Measurements from ENCODE around the gene SRSF1. TPM values are rescaled to one million over a fixed set of nuclear protein-coding genes. Genes with fewer than 3 reads are reported as not detected.

SRSF1 gene
- total RNA-seq, 1 experiment from 2014 or later, result 462 TPM

DNA sequence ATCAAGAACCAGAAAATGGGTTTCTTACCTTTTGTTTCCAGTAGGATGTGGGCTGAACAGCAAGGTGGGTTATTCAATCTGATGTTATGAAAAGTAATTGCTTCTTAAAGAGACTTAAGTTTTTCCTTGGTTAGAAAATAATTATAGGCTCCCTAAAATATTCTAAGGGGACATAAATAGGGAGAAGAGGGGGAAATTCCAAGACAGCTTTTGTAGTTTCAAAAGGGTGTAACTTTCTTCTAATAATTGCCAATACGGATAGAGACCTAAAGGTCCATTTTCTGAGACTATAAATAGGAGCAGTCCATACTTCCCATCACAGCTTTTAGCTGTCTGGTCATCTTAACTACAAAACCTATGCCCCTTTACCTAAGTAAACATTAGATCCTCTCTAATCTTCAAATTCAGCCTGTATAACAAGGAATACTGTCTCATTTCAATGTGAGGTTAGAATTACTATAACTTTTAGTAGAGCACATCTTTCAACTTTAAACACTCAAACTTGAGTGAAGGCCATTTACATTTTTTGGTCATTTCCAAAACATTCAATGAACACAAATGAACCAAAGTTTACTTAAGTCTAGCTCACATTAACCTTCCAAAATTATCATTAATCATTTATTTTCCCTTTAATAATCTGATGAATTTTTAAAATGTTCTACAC is 5.5 kb downstream of the SRSF1 start:
- Histone ChIP-seq H3K23me2 (ENCODE audit: insufficient read length, low read depth, low read length, poor library complexity, severe bottlenecking) (peaks cover 3% of the 10 kb centered on the region), H3K9ac (ENCODE audit: extremely low read depth, insufficient read length, low read length) (no peak overlapping the region), H3K14ac (ENCODE audit: insufficient read depth, low read length) (no peak overlapping the region), H2BK15ac (ENCODE audit: low read depth, low read length) (no peak overlapping the region), H3K27me3 (ENCODE audit: insufficient read depth, low read length) (no peaks in the 10 kb centered on the region), H2BK120ac (ENCODE audit: low read depth, low read length, poor library complexity, severe bottlenecking) (no peak overlapping the region), H3K9me3 (ENCODE audit: control insufficient read depth, low read depth, low read length) (no peaks in the 10 kb centered on the region), H4K5ac (ENCODE audit: insufficient read length, low read depth, low read length) (no peak overlapping the region), H2BK5ac (ENCODE audit: insufficient read length, low read length) (no peak overlapping the region), H3T11ph (ENCODE audit: low read length) (no peak overlapping the region), H3K79me2 (ENCODE audit: insufficient read depth, low read length) (peaks cover 21% of the 10 kb centered on the region), H3K18ac (ENCODE audit: insufficient read length, low read depth, low read length) (no peak overlapping the region), H3K27ac (ENCODE audit: insufficient read length, low read depth, low read length) (no peak overlapping the region), H2BK20ac (ENCODE audit: low read depth, low read length, poor library complexity, severe bottlenecking) (no peak overlapping the region), H2AFZ (ENCODE audit: low read length) (no peak overlapping the region), H3K4me2 (ENCODE audit: insufficient read depth, insufficient read length, low read length) (no peak overlapping the region), H2BK12ac (ENCODE audit: insufficient read length, low read depth, low read length) (no peak overlapping the region), H3K79me1 (ENCODE audit: insufficient read depth, low read depth, low read length, poor library complexity, severe bottlenecking) (no peaks in the 10 kb centered on the region), H3K4me1 (ENCODE audit: insufficient read depth, low read length) (peaks cover 3% of the 10 kb centered on the region; the same call in 1 of the 2 replicates), H4K8ac (replicated peaks; ENCODE audit: insufficient read length, low read depth, low read length) (no peak overlapping the region), H3K56ac (ENCODE audit: insufficient read length, low read depth, low read length) (no peak overlapping the region), H3K23ac (ENCODE audit: insufficient read length, low read depth, low read length) (no peak overlapping the region), H4K91ac (ENCODE audit: insufficient read length, low read depth, low read length) (no peak overlapping the region), H4K20me1 (ENCODE audit: control insufficient read depth, insufficient read depth, insufficient read length) (no peaks in the 10 kb centered on the region), H2AK5ac (ENCODE audit: insufficient read length, low read length) (no peak overlapping the region), H3K4ac (ENCODE audit: low read depth, low read length) (no peak overlapping the region)
- no peak overlapping the region for H3K4me3 Mint-ChIP-seq
- H3K9me3 Mint-ChIP-seq, result peaks cover 1% of the 10 kb centered on the region in 2 experiments; a peak in 2 of 5 replicates
- no peaks in the 10 kb centered on the region; the same call in 1 of the 2 replicates for H3K27me3 Mint-ChIP-seq (ENCODE audit: low read depth)
- H3K36me3 Mint-ChIP-seq (ENCODE audit: insufficient read depth in 1 of 3, low read depth in 3 of 3), result peaks cover 42 to 88% (median 70%) of the 10 kb centered on the region in 3 experiments
- WGBS (ENCODE audit: extremely low coverage, insufficient read length, low lambda C conversion rate), result no CpG with 5 or more reads among the region's 1 CpG
- TF ChIP-seq, protein P1, sequence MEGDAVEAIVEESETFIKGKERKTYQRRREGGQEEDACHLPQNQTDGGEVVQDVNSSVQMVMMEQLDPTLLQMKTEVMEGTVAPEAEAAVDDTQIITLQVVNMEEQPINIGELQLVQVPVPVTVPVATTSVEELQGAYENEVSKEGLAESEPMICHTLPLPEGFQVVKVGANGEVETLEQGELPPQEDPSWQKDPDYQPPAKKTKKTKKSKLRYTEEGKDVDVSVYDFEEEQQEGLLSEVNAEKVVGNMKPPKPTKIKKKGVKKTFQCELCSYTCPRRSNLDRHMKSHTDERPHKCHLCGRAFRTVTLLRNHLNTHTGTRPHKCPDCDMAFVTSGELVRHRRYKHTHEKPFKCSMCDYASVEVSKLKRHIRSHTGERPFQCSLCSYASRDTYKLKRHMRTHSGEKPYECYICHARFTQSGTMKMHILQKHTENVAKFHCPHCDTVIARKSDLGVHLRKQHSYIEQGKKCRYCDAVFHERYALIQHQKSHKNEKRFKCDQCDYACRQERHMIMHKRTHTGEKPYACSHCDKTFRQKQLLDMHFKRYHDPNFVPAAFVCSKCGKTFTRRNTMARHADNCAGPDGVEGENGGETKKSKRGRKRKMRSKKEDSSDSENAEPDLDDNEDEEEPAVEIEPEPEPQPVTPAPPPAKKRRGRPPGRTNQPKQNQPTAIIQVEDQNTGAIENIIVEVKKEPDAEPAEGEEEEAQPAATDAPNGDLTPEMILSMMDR (conservative IDR thresholded peaks at IDR 0.05), result no peak
- peaks cover 31 to 36% of the 10 kb centered on the region in 2 experiments for H3K4me1 Mint-ChIP-seq
- DNase-seq, result no peak
- peak overlapping the region in 1 of 3 experiments; percentile 82; a peak in 2 of 7 replicates for H3K27ac Mint-ChIP-seq

All from H9 (cell line).